ENCODE measurements around the gene SPON1.
"Not testable (repeated sequence)": the region's sequence is repeated elsewhere in the genome, so short reads cannot be mapped to it uniquely, and the experiment has no call there.

SPON1 gene

DNA sequence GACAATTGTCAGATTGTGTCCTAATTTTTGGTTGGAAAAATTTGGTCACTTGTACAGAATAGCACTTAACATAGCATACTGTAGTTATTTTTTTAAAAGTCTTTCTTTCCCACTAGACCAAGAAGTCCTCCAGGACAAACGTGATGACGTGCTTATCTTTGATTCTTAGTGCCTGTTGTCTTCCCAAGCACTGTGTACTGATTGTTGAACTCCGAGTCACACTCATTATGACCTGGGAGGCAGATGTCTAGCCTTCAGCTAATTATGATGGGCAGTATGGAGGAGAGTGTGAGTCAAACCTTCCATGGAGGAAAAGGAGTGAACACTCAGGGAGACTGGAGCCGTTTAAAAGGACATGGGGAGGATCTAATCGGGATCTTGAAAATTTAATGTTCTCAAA is 119.8 kb downstream of the SPON1 start:
- DNase-seq (ENCODE audit: low read depth) = no peak

DNA sequence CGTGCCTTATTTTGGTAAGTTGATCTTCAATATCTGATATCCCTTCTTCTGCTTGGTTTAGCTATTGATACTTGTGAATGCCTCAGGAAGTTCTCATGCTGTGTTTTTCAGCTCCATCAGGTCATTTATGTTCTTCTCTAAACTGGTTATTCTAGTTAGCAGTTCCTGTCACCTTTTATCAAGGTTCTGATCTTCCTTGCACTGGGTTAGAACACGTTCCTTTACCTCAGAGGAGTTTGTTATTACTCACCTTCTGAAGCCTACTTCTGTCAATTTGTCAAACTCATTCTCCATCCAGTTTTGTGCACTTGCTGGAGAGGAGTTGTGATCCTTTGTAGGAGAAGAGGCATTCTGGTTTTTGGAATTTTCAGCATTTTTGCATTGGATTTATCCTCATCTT is 126.3 kb downstream of the SPON1 start:
- not testable (repeated sequence) for DNase-seq (ENCODE audit: low read depth)

GRCh38 chr11:14089690-14090462 is 127.4 kb downstream of the SPON1 start:
- DNase-seq (ENCODE audit: low read depth) = no peak

DNA sequence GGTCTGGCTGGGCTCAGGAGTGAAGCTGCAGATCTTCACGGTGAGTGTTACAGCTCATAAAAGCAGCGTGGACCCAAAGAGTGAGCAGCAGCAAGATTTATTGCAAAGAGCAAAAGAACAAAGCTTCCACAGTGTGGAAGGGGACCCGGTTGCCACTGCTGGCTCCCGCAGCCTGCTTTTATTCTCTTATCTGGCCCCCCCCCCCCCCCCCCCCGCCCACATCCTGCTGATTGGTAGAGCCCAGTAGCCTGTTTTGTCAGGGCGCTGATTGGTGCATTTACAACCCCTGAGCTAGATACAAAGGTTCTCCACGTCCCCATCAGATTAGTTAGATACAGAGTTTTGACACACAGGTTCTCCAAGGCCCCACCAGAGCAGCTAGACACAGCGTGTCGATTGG is 128.1 kb downstream of the SPON1 start:
- not testable (repeated sequence) for DNase-seq (ENCODE audit: low read depth)

DNA sequence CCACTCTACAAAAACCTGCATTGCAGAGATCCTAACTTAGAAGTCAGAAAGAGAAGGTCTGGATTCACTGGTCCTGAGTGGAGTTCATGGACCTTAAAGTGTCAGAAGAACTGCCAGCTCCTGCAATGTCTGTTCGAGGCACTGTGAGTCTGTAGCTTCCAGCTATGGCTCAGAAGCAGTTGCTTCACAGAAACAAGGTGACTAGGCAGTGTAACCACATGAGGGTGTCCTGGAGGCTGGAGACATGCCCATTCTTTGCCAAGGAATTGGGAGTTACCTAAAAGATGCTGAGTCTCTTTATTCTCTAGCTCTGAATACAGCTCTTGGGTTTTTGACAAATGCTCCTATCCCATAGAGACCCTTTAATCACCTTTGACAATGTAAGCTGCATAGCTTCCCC is 130.5 kb downstream of the SPON1 start:
- no peak for DNase-seq (ENCODE audit: low read depth)

DNA sequence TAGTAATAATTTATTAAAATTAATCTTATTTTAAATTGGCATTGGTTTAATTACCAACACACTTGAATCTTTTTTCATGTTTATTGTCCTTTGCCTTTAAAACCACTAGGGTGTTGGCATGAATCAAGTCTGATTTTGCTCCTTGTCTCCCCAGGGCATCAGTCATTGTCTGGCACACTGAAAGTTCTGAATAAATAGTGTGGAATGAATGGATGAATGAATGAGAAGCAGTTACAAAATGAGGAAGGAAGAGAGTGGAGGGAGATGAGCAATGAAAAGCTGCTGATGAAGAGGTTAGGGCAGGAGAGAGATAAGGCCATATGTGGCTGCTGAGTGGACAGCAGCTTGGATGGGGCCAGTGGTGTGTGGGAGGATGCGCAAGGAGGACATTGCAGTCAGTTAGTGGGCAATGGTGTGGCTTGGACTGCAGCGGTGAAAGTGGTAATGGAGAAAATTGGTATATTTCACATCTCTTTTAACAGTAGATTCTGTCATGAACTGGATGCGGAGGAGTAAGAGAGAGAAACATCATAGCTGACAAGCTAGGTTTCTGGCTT is 132.0 kb downstream of the SPON1 start:
- DNase-seq (ENCODE audit: low read depth) = no peak

DNA sequence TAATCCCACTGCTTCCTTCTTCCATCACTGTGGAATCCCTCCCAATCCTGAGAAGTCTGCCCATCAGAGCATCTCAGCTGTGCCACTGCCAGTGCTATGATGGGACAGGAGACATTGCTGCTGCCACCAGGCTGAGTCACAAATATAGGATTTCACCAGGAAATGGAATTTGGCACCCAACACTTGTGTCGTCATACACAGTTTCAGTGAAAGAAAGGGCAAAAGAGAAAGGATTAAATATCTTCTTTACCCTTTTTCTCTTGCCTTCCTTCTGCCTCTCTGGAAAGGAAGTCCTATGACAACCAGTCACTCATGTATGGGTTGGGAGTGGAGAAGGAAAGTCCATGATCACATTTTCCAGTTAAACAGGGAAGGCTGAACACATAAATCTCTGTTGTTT is 133.4 kb downstream of the SPON1 start:
- no peak for DNase-seq (ENCODE audit: low read depth)

GRCh38 chr11:14096606-14097005 is 134.1 kb downstream of the SPON1 start:
- DNase-seq (ENCODE audit: low read depth) = no peak

- no peak for DNase-seq (ENCODE audit: low read depth)
Measured at GRCh38 chr11:14101388-14101787, 138.9 kb downstream of the SPON1 start.

GRCh38 chr11:14102766-14103165 is 140.2 kb downstream of the SPON1 start:
- no peak for DNase-seq (ENCODE audit: low read depth)

- no peak for DNase-seq (ENCODE audit: low read depth)
Measured at GRCh38 chr11:14105446-14105845, 142.9 kb downstream of the SPON1 start.

- no peak for DNase-seq (ENCODE audit: low read depth)
Measured at GRCh38 chr11:14106303-14107049, 144.0 kb downstream of the SPON1 start.

GRCh38 chr11:14107050-14107430 is 144.5 kb downstream of the SPON1 start:
- DNase-seq (ENCODE audit: low read depth) = no peak

DNA sequence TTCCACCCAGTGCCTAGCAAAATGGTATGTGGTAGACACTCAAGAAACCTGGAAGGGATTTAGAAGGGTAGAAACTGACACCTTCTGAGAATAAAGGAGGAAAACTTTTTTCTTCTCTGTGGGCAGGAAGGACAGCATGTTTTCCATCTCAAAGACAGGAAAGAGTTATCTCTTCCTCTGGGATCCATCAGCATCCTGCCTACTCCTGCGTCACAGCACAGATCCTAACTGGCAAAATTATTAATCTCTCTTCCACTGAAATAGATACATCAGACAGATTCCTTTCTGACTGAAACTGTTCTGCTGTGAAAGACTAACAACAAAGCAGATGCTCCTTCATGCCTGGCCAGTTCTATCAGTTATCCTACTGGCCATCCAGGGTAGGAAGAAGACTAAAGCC is 147.2 kb downstream of the SPON1 start:
- no peak for DNase-seq (ENCODE audit: low read depth)

- no peak for DNase-seq (ENCODE audit: low read depth)
Measured at GRCh38 chr11:14110629-14111028, 148.1 kb downstream of the SPON1 start.

DNA sequence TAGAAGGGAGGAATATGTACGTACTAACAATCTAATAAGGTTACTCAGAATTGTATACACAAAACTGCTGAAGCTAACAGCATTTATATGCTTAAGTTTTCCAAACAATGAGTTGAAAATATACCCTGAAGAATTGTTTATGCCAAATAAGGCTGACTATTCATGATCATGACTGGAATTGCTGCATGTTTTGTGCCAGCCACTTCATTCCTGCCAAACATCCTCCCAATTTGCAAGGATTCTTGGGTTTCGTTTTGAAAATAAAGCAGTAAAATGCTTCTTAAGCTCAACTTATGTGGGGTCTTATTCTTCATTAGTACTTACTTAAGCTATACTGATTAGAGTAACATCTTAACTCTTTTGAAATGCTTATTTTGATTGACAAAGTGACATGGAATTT is 149.0 kb downstream of the SPON1 start:
- no peak for DNase-seq (ENCODE audit: low read depth)

GRCh38 chr11:14112721-14113120 is 150.2 kb downstream of the SPON1 start:
- no peak for DNase-seq (ENCODE audit: low read depth)

DNA sequence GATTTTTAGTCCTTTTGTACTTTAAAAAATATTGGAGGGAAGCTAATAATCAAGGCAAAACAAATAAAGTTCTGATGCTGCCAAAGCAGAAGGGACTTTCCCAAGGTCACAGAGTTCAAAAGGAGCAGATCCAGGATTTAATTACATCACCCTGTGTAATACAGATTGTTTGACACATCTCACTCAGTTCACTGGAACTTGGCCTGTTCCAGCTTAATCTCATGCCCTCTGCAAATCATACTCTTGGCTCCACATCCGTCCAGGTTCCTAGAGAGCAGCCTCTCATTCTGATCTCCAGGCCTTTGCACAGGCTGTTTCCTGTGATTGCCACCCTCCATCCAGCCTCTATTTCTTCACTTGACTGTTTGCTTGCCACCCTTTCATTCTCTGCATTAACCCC is 151.7 kb downstream of the SPON1 start:
- no peak for DNase-seq (ENCODE audit: low read depth)

DNA sequence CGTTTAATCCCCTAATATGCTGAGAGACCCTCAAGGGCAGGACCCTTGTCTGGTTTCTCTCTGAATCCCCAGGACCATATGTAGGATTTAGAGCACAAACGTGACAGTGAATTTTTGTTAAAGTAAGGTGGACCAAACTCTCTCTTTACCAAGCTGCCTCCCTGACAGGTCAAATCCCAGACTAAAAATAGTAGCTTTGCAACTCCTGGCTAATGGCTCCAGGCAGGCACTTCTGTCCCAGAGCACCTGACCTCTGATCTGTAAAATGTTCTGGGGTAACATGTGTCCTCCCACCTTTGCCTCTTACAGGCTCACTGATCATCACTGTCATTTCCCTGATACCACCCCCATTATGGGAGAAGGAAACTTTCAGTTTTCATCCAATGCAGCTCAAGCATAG is 152.3 kb downstream of the SPON1 start:
- DNase-seq (ENCODE audit: low read depth) = no peak

DNA sequence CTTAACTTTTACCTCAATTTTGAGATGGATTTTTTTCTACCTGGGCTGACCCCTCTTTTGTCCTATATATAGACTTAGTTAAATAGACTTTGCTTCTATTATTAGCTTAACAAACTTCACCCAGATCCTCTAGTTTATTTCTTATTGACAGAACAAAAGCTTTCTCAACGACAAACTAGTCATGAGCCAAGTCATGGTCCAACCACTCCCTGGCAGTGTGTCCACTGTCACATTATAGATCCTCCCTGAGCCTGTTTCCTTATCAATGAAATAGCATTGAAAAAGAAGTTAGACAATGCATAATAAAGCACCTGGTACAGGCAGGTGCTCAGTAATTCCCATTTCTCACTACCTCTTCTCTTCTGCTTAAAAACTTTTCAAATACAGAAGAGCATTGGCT is 155.1 kb downstream of the SPON1 start:
- no peak for DNase-seq (ENCODE audit: low read depth)

DNA sequence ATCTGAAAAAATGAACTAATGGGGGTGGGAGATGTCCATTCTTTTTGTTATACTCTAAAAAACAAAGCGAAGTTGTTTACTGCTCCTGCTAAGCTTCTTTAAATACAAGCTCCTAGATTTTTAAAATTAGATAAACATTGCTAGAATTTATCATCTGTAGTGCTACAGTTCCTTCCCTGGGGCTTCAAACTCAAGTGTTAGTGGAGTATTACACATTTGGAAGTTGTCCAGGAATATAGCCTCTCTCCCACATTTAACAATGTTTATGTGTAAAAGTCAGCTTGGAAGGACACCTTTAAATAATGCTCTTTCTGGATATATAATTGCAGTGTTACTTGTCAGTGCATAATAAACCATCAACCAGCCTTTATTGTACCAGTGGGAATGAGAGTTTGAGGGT is 155.5 kb downstream of the SPON1 start:
- DNase-seq (ENCODE audit: low read depth) = no peak

- no peak for DNase-seq (ENCODE audit: low read depth)
Measured at GRCh38 chr11:14119357-14119756, 156.8 kb downstream of the SPON1 start.

GRCh38 chr11:14124350-14124749 is 161.8 kb downstream of the SPON1 start:
- DNase-seq (ENCODE audit: low read depth) = no peak

Measured in stimulated activated CD8-positive, alpha-beta memory T cell treated with anti-CD3 and anti-CD28 coated beads, Interleukin-15, amount 100 ng/mL, for 24 hours (primary cell).